GM08714 (cell line): ENCODE data around the gene HTD2.

Source experiments
- H3K4me3 ChIP-seq: fragments of 200-500 bp; sonication (Bioruptor generic); 2 replicates; pipeline ENCODE4 v1.5.1; 2014; ENCODE audit warnings: mild to moderate bottlenecking, low read length, inconsistent platforms
- ZNF274 ChIP-seq: IDR thresholded peaks from 2 replicates; pipeline ENCODE4 v1.6.1; 2012; ENCODE audit warnings: mild to moderate bottlenecking, low read depth, low read length

The HTD2 gene

GRCh38 chr3:58351920-58352319, 45.6 kb downstream of the HTD2 start:
- TF ChIP-seq ZNF274 = no peak
- H3K4me3 ChIP-seq = no peak overlapping the region

- H3K4me3 ChIP-seq = no peak overlapping the region
- no peak for TF ChIP-seq ZNF274
Observed at GRCh38 chr3:58352626-58353025, 46.3 kb downstream of the HTD2 start.

GRCh38 chr3:58353722-58354553, 47.6 kb downstream of the HTD2 start:
- TF ChIP-seq ZNF274 = no peak

GRCh38 chr3:58355179-58355578, 48.9 kb downstream of the HTD2 start:
- no peak overlapping the region for H3K4me3 ChIP-seq
- TF ChIP-seq ZNF274 = no peak

More at GRCh38 chr3:58353722-58354553, 47.6 kb downstream of the HTD2 start:
- H3K4me3 ChIP-seq = no peak overlapping the region; the same call in 1 of the 2 replicates

GRCh38 chr3:58356054-58356453, 49.7 kb downstream of the HTD2 start:
- no peak overlapping the region for H3K4me3 ChIP-seq
- TF ChIP-seq ZNF274 = no peak

- H3K4me3 ChIP-seq = no peak overlapping the region
- no peak for TF ChIP-seq ZNF274
Observed at GRCh38 chr3:58357402-58357801, 51.1 kb downstream of the HTD2 start.

GRCh38 chr3:58358092-58358491, 51.8 kb downstream of the HTD2 start:
- H3K4me3 ChIP-seq = no peak overlapping the region
- no peak for TF ChIP-seq ZNF274

- TF ChIP-seq ZNF274 = no peak
Observed at GRCh38 chr3:58358808-58359207, 52.5 kb downstream of the HTD2 start.

GRCh38 chr3:58359621-58360020, 53.3 kb downstream of the HTD2 start:
- TF ChIP-seq ZNF274 = no peak
- H3K4me3 ChIP-seq = no peak overlapping the region

More at GRCh38 chr3:58358808-58359207, 52.5 kb downstream of the HTD2 start:
- H3K4me3 ChIP-seq = no peak overlapping the region

GRCh38 chr3:58361866-58362265, 55.5 kb downstream of the HTD2 start:
- no peak overlapping the region for H3K4me3 ChIP-seq
- TF ChIP-seq ZNF274 = no peak

- no peak overlapping the region for H3K4me3 ChIP-seq
- no peak for TF ChIP-seq ZNF274
Observed at GRCh38 chr3:58366699-58367098, 60.4 kb downstream of the HTD2 start.

GRCh38 chr3:58369038-58369437, 62.7 kb downstream of the HTD2 start:
- no peak overlapping the region for H3K4me3 ChIP-seq
- no peak for TF ChIP-seq ZNF274
